Peyer's patch (tissue), 4 donors: ENCODE data around the gene DCST1. TPM values are rescaled to one million over a fixed set of nuclear protein-coding genes. Genes with fewer than 3 reads are reported as not detected.
A peak's percentile ranks its signal among the peaks of the same experiment; 100 is the strongest.

ENCODE experiments used
- DNase-seq, 3 donors: peaks; one replicate each; pipeline ENCODE4 v3.0.0-alpha.2; 2017 to 2019
- H3K27ac ChIP-seq, 4 donors: fragments of 200-600 bp; sonication (generic); one replicate each; pipeline ENCODE4 v1.5.1; 2016 to 2019
- H3K27me3 ChIP-seq, 2 donors: fragments of 200-600 bp; sonication (generic); one replicate each; pipeline ENCODE4 v1.5.1; 2019
- H3K36me3 ChIP-seq, 3 donors: fragments of 200-600 bp; sonication (generic); one replicate each; pipeline ENCODE4 v1.5.1; 2016 to 2019
- H3K4me1 ChIP-seq, 4 donors: fragments of 200-600 bp; sonication (generic); one replicate each; pipeline ENCODE4 v1.5.1; 2016 to 2019
- H3K4me3 ChIP-seq, 4 donors: fragments of 200-600 bp; sonication (generic); 1 replicate in 3 of 4; 2 replicates in 1 of 4; pipeline ENCODE4 v1.5.1; 2016 to 2019; ENCODE audit warnings: mild to moderate bottlenecking in 1 of 4
- H3K9me3 ChIP-seq, 4 donors: fragments of 200-600 bp; sonication (generic); one replicate each; pipeline ENCODE4 v1.5.1; 2016 to 2019; ENCODE audit warnings: mild to moderate bottlenecking in 1 of 4
- POLR2A ChIP-seq, 2 donors: fragments of 450-650 bp; IDR thresholded peaks; one replicate each; pipeline ENCODE4 v1.5.1; 2017; ENCODE audit warnings: antibody characterized with exemption in 2 of 2, mild to moderate bottlenecking in 2 of 2, moderate library complexity in 2 of 2
- total RNA-seq, 4 donors: library from RNA; depleted of rRNA; stranded (reverse); fragments of >200 nt; gene quantifications; one replicate each; pipeline ENCODE4 v1.1.0, GENCODE V29; 2016
- TF ChIP-seq, protein P1 (sequence below), 6 experiments: fragments of 450-650 bp in 4 of 6; fragments of 200-600 bp in 2 of 6; sonication (generic) in 1 of 6; IDR thresholded peaks; one replicate each; pipeline ENCODE4 v1.5.1; 2017 to 2019; ENCODE audit warnings: antibody characterized with exemption in 6 of 6, mild to moderate bottlenecking in 3 of 6, moderate library complexity in 1 of 6

DCST1 gene
- total RNA-seq, 4 donors from 2014 or later, result 0.88 to 2.7 TPM; not detected in 2

- Histone ChIP-seq H3K4me3 (peak within 1 kb of the TSS; percentile 70 to 91 (median 83)), H3K4me1 (peaks cover 3 to 53% (median 34%) of the 10 kb centered on the region in 4 donors), H3K27me3 (no peaks in the 10 kb centered on the region), H3K27ac (peak within 1 kb of the TSS; percentile 94 to 99 (median 96)), H3K36me3 (no peaks in the 10 kb centered on the region), H3K9me3 (no peaks in the 10 kb centered on the region)
- DNase-seq, result peak in 2 of 3 donors; percentile 71 to 86
- TF ChIP-seq POLR2A (IDR thresholded peaks at IDR 0.05), result peak; percentile 36 to 37
- TF ChIP-seq, protein P1, sequence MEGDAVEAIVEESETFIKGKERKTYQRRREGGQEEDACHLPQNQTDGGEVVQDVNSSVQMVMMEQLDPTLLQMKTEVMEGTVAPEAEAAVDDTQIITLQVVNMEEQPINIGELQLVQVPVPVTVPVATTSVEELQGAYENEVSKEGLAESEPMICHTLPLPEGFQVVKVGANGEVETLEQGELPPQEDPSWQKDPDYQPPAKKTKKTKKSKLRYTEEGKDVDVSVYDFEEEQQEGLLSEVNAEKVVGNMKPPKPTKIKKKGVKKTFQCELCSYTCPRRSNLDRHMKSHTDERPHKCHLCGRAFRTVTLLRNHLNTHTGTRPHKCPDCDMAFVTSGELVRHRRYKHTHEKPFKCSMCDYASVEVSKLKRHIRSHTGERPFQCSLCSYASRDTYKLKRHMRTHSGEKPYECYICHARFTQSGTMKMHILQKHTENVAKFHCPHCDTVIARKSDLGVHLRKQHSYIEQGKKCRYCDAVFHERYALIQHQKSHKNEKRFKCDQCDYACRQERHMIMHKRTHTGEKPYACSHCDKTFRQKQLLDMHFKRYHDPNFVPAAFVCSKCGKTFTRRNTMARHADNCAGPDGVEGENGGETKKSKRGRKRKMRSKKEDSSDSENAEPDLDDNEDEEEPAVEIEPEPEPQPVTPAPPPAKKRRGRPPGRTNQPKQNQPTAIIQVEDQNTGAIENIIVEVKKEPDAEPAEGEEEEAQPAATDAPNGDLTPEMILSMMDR (IDR thresholded peaks at IDR 0.05), result no peak
These were observed 31.0 kb upstream of the DCST1 start, which contains the start of gene ZBTB7B for GRCh38 chr1:155002464-155003226. Gene ZBTB7B, plus strand, starts transcription at chr1:155002802. Its CDS starts 11,859 bp downstream, at chr1:155014661.

DNA sequence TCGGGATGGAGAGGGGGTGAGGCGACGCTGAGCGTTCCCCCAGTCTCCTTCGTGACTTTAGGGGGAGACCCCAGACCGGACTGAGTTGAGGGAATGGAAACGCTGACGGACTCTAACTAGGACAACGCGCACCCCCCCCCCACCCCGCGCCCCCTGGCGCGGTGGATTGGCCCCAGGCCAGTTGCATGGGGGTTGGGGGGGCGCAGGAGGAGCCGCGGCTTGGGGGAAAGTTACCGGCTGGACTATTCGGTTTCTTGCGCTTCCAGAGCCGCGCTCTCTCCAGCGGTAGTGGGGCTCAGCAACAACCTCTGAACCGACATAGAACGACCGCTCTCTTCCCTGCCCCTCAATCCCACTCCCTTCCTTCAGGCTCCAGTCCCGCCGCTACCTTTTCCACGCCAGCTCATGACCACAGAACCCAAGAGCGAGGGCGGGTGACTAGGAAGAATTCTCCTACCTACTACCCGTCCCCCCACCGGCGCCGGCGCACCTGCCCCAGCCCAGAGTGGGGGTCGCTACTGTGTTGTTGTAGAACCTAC, 30.3 kb upstream of the DCST1 start:
- H3K27ac ChIP-seq, result peak overlapping the region; percentile 94 to 99 (median 96)
- H3K36me3 ChIP-seq, result no peaks in the 10 kb centered on the region
- peak in 2 of 3 donors; percentile 67 to 71 for DNase-seq
- H3K4me3 ChIP-seq, result peak overlapping the region; percentile 70 to 91 (median 83)
- H3K27me3 ChIP-seq, result no peaks in the 10 kb centered on the region
- H3K4me1 ChIP-seq, result peaks cover 3 to 57% (median 35%) of the 10 kb centered on the region in 4 donors
- TF ChIP-seq, protein P1 (IDR thresholded peaks at IDR 0.05), result no peak
- TF ChIP-seq POLR2A (IDR thresholded peaks at IDR 0.05), result peak in 1 of 2 donors; percentile 22
- H3K9me3 ChIP-seq, result no peaks in the 10 kb centered on the region

GRCh38 chr1:155003766-155004351, 29.8 kb upstream of the DCST1 start:
- TF ChIP-seq POLR2A (IDR thresholded peaks at IDR 0.05), result peak in 1 of 2 donors; percentile 63
- TF ChIP-seq, protein P1 (IDR thresholded peaks at IDR 0.05), result peak in 1 of 6 experiments; percentile 3
- peak overlapping the region; percentile 94 to 99 (median 96) for H3K27ac ChIP-seq
- H3K4me1 ChIP-seq, result peaks cover 3 to 55% (median 35%) of the 10 kb centered on the region in 4 donors
- peak overlapping the region; percentile 70 to 91 (median 83) for H3K4me3 ChIP-seq
- H3K27me3 ChIP-seq, result no peaks in the 10 kb centered on the region
- DNase-seq, result peak; percentile 54 to 88 (median 86)
- no peaks in the 10 kb centered on the region for H3K9me3 ChIP-seq
- H3K36me3 ChIP-seq, result peaks cover 0 to 2% (median 0%) of the 10 kb centered on the region in 3 donors

DNA sequence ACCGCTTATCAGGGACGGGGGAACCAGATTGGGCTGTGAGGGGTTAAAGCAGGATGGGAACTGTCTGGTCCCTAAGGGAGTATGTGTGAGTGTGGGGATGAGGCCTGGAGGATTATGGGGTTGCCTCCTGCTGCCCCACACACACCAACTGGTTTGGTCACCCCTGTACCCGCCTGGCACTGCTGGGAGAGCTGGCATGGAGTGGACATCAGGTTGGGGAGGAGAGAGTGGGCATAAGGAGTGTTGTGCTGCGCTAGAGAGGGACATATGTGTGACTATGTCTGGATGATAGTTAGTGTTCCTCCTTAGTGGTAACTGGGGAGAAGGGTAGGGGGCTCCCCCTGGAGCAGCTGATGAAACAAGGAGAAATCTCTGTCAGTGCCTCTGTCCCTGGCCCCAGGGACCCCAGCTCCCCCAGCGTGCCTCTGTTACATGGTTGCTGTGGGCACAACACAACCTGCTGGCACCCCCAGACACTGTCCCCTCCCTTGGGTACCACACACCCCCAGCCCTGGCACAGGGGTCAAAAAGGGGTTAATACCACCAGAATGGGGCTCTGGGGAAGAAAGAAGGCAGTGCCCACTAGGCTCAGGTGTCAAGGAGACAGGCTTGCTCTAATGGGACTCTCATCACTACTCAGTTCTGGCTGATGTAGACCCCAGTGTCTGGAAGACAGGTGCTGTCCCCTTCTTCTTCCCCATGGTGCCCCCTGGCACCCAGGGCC, 29.1 kb upstream of the DCST1 start:
- DNase-seq, result no peak
- Histone ChIP-seq H3K9me3 (no peaks in the 10 kb centered on the region), H3K4me3 (peak overlapping the region; percentile 70 to 91 (median 83)), H3K27me3 (no peaks in the 10 kb centered on the region), H3K4me1 (peaks cover 3 to 48% (median 35%) of the 10 kb centered on the region in 4 donors), H3K27ac (peak overlapping the region; percentile 94 to 99 (median 96)), H3K36me3 (peaks cover 0 to 7% (median 0%) of the 10 kb centered on the region in 3 donors)
- no peak for TF ChIP-seq POLR2A (IDR thresholded peaks at IDR 0.05)
- TF ChIP-seq, protein P1 (IDR thresholded peaks at IDR 0.05), result no peak
